ENCODE results near the gene SRSF8. TPM values are rescaled to one million over a fixed set of nuclear protein-coding genes. Genes with fewer than 3 reads are reported as not detected.

The SRSF8 gene
- total RNA-seq, 1 experiment from 2014 or later = 31.0 TPM

GRCh38 chr11:95076981-95077380 lies 10.3 kb downstream of the SRSF8 start:
- Histone ChIP-seq H3K4me3 (replicated peaks in 1 of 2; ENCODE audit: low read depth in 1 of 2, low read length in 2 of 2) (no peak overlapping the region), H3K79me2 (ENCODE audit: insufficient read depth, low read length) (no peaks in the 10 kb centered on the region), H3K4me2 (ENCODE audit: low read length) (no peak overlapping the region), H4K20me1 (ENCODE audit: insufficient read depth) (no peaks in the 10 kb centered on the region), H3K9me3 (ENCODE audit: control insufficient read depth in 1 of 2, insufficient read depth in 1 of 2, low read depth in 1 of 2, low read length in 2 of 2) (no peaks in the 10 kb centered on the region), H3K9ac (ENCODE audit: low read length) (no peak overlapping the region), H3K27me3 (ENCODE audit: insufficient read depth, low read length) (no peaks in the 10 kb centered on the region; the same call in 1 of the 2 replicates), H3K27ac (ENCODE audit: low read depth, low read length) (no peak overlapping the region), H2AFZ (ENCODE audit: low read depth, low read length, poor library complexity, severe bottlenecking) (no peak overlapping the region), H3K9me2 (ENCODE audit: insufficient read depth) (no peaks in the 10 kb centered on the region), H3K36me3 (ENCODE audit: control insufficient read depth in 1 of 2, insufficient read depth in 2 of 2, low read length in 2 of 2) (no peaks in the 10 kb centered on the region), H3K4me1 (ENCODE audit: control insufficient read depth in 1 of 2, insufficient read depth in 2 of 2, low read length in 2 of 2) (peaks cover 24 to 43% of the 10 kb centered on the region in 2 experiments)
- ATAC-seq = no peak
- TF ChIP-seq EZH2phosphoT487 (IDR thresholded peaks at IDR 0.05; ENCODE audit: borderline replicate concordance) = no peak
- TF ChIP-seq, protein P1, sequence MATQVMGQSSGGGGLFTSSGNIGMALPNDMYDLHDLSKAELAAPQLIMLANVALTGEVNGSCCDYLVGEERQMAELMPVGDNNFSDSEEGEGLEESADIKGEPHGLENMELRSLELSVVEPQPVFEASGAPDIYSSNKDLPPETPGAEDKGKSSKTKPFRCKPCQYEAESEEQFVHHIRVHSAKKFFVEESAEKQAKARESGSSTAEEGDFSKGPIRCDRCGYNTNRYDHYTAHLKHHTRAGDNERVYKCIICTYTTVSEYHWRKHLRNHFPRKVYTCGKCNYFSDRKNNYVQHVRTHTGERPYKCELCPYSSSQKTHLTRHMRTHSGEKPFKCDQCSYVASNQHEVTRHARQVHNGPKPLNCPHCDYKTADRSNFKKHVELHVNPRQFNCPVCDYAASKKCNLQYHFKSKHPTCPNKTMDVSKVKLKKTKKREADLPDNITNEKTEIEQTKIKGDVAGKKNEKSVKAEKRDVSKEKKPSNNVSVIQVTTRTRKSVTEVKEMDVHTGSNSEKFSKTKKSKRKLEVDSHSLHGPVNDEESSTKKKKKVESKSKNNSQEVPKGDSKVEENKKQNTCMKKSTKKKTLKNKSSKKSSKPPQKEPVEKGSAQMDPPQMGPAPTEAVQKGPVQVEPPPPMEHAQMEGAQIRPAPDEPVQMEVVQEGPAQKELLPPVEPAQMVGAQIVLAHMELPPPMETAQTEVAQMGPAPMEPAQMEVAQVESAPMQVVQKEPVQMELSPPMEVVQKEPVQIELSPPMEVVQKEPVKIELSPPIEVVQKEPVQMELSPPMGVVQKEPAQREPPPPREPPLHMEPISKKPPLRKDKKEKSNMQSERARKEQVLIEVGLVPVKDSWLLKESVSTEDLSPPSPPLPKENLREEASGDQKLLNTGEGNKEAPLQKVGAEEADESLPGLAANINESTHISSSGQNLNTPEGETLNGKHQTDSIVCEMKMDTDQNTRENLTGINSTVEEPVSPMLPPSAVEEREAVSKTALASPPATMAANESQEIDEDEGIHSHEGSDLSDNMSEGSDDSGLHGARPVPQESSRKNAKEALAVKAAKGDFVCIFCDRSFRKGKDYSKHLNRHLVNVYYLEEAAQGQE (IDR thresholded peaks at IDR 0.05; ENCODE audit: low read depth) = no peak
- TF ChIP-seq SP1 (IDR thresholded peaks at IDR 0.05; ENCODE audit: low read depth) = no peak
- TF ChIP-seq ZNF274 (IDR thresholded peaks at IDR 0.05; ENCODE audit: low read depth, low read length) = no peak
- no peak for TF ChIP-seq JUND (IDR thresholded peaks at IDR 0.05)
- TF ChIP-seq CBX3 (IDR thresholded peaks at IDR 0.05; ENCODE audit: low read depth) = no peak
- TF ChIP-seq EGR1 (IDR thresholded peaks at IDR 0.05; ENCODE audit: low read depth) = no peak
- no peak for TF ChIP-seq EZH2 (IDR thresholded peaks at IDR 0.05)
- no peak for TF ChIP-seq CEBPB (IDR thresholded peaks at IDR 0.05; ENCODE audit: low read depth)
- BruUV-seq (replicated peaks) = no TSS peak
- no peak for DNase-seq (ENCODE audit: low read depth, low spot score)
- CTCF ChIA-PET = interaction anchor here (1.0 kb wide), 1 partner anchor 75 kb away, joined by 4 read pairs; no protein-coding TSS in a partner anchor
- intact Hi-C loops (cut with micrococcal nuclease) = no loop called here
- POLR2A ChIA-PET = interaction anchor here (1.8 kb wide), 1 partner anchor 10 kb away, joined by 10 read pairs; the partner anchor contains the start of gene SRSF8
- RAD21 ChIA-PET (ENCODE audit: low non-redundant PET in 1 of 2, low total read pairs in 2 of 2, uncharacterized antibody in 2 of 2, unreplicated experiment in 2 of 2) = no interaction called here
